GM19468 (cell line): ENCODE measurements around the gene LSAMP.

Source experiments
- ATAC-seq: cut with Tn5 transposase; IDR thresholded peaks from one replicate; pipeline ENCODE4 v1.9.1; 2021; ENCODE audit warnings: mild to moderate bottlenecking, moderate library complexity, moderate number of reproducible peaks; ENCODE audit not compliant: unreplicated experiment; ENCODE audit errors: extremely low read depth

The LSAMP gene

GRCh38 chr3:116037954-116038911, 407.1 kb downstream of the LSAMP start:
- ATAC-seq = peak; percentile 96

- no peak for ATAC-seq
These were observed 409.9 kb downstream of the LSAMP start for GRCh38 chr3:116035429-116035828.

- ATAC-seq = no peak
These were observed 410.5 kb downstream of the LSAMP start for GRCh38 chr3:116034794-116035193.

GRCh38 chr3:116034086-116034485, 411.2 kb downstream of the LSAMP start:
- no peak for ATAC-seq

- no peak for ATAC-seq
These were observed 411.8 kb downstream of the LSAMP start for GRCh38 chr3:116033516-116033915.

- no peak for ATAC-seq
These were observed 413.1 kb downstream of the LSAMP start for GRCh38 chr3:116032176-116032575.

- ATAC-seq = no peak
These were observed 415.0 kb downstream of the LSAMP start for GRCh38 chr3:116030131-116030850.

GRCh38 chr3:116029266-116029665, 416.0 kb downstream of the LSAMP start:
- no peak for ATAC-seq

- ATAC-seq = no peak
These were observed 417.1 kb downstream of the LSAMP start for GRCh38 chr3:116028157-116028556.

- no peak for ATAC-seq
These were observed 424.3 kb downstream of the LSAMP start for GRCh38 chr3:116020989-116021388.

GRCh38 chr3:116020495-116020894, 424.8 kb downstream of the LSAMP start:
- ATAC-seq = peak; percentile 40

- ATAC-seq = no peak
These were observed 426.0 kb downstream of the LSAMP start for GRCh38 chr3:116019254-116019763.

- ATAC-seq = no peak
These were observed 426.6 kb downstream of the LSAMP start for GRCh38 chr3:116018646-116019045.

- no peak for ATAC-seq
These were observed 429.4 kb downstream of the LSAMP start for GRCh38 chr3:116015931-116016330.

- no peak for ATAC-seq
These were observed 438.3 kb downstream of the LSAMP start for GRCh38 chr3:116007000-116007399.

GRCh38 chr3:116005404-116005803, 439.9 kb downstream of the LSAMP start:
- ATAC-seq = no peak

- ATAC-seq = no peak
These were observed 443.1 kb downstream of the LSAMP start for GRCh38 chr3:116002235-116002634.

- ATAC-seq = no peak
These were observed 444.1 kb downstream of the LSAMP start for GRCh38 chr3:116001151-116001621.

GRCh38 chr3:116000311-116000710, 445.0 kb downstream of the LSAMP start:
- peak; percentile 55 for ATAC-seq

GRCh38 chr3:115999613-116000012, 445.7 kb downstream of the LSAMP start:
- no peak for ATAC-seq
